A673 (cell line): Measurements from ENCODE around the gene NR4A3. TPM values are rescaled to one million over a fixed set of nuclear protein-coding genes. Genes with fewer than 3 reads are reported as not detected.

Experiments used
- BruUV-seq: library from RNA; stranded (reverse); fragments of 400-500 nt; replicated peaks from 2 replicates; lab custom pipeline; 2021; lab: Mats Ljungman, UMichigan
- CTCF ChIA-PET: fragments of 300-600 bp; sonication (Branson Sonifier 250); formaldehyde crosslinking; loops from one replicate; lab custom pipeline; 2022; ENCODE audit warnings: antibody characterized with exemption; lab: Charles Lee
- POLR2A ChIA-PET: fragments of 300-600 bp; sonication (Branson Sonifier 250); formaldehyde crosslinking; loops from one replicate; lab custom pipeline; 2022; ENCODE audit warnings: antibody characterized with exemption; ENCODE audit not compliant: low non-redundant PET; lab: Charles Lee
- DNase-seq: peaks from one replicate; pipeline ENCODE4 v3.0.0-alpha.2; 2015; ENCODE audit warnings: low spot score
- H3K27ac ChIP-seq: fragments of 200-600 bp; sonication (generic); 2 replicates; pipeline ENCODE4 v1.5.1; 2016; ENCODE audit warnings: mixed run types, low read depth, mild to moderate bottlenecking, mixed read lengths, antibody characterized with exemption, low read length; ENCODE audit not compliant: poor library complexity, severe bottlenecking
- H3K27me3 ChIP-seq: fragments of 200-600 bp; sonication (generic); replicated peaks from 2 replicates; pipeline ENCODE4 v1.6.1; 2017; ENCODE audit warnings: mixed run types, low read depth, mild to moderate bottlenecking, mixed read lengths, antibody characterized with exemption, low read length; ENCODE audit not compliant: insufficient read depth, poor library complexity
- H3K36me3 ChIP-seq: fragments of 200-600 bp; sonication (generic); 2 replicates; pipeline ENCODE4 v1.6.1; 2016; ENCODE audit warnings: mixed run types, mild to moderate bottlenecking, mixed read lengths, antibody characterized with exemption, low read length; ENCODE audit not compliant: insufficient read depth, poor library complexity, severe bottlenecking
- H3K4me1 ChIP-seq: fragments of 200-600 bp; sonication (generic); 2 replicates; pipeline ENCODE4 v1.6.1; 2017; ENCODE audit warnings: mixed run types, mild to moderate bottlenecking, mixed read lengths, antibody characterized with exemption, low read length; ENCODE audit not compliant: insufficient read depth, poor library complexity, severe bottlenecking
- H3K4me3 ChIP-seq: fragments of 200-600 bp; sonication (generic); 2 replicates; pipeline ENCODE4 v1.5.1; 2016; ENCODE audit warnings: low read depth, mixed run types, mild to moderate bottlenecking, mixed read lengths, low read length; ENCODE audit not compliant: poor library complexity, severe bottlenecking
- H3K9me3 ChIP-seq: fragments of 200-600 bp; sonication (generic); 2 replicates; pipeline ENCODE4 v1.6.1; 2016; ENCODE audit warnings: mixed run types, low read depth, mild to moderate bottlenecking, mixed read lengths, antibody characterized with exemption, low read length; ENCODE audit not compliant: poor library complexity, severe bottlenecking
- CTCF ChIP-seq: fragments of 300-800, 200-600 bp; sonication (generic); conservative IDR thresholded peaks from 2 replicates; pipeline ENCODE4 v1.5.1; 2017; ENCODE audit warnings: low read depth, mild to moderate bottlenecking, antibody characterized with exemption, low read length, moderate library complexity, mixed read lengths
- EZH2 ChIP-seq: fragments of 200-600 bp; sonication (generic); IDR thresholded peaks from 2 replicates; pipeline ENCODE4 v1.6.1; 2017; ENCODE audit warnings: borderline replicate concordance, low read depth, mild to moderate bottlenecking, mixed read lengths, antibody characterized with exemption, low read length; ENCODE audit not compliant: poor library complexity, severe bottlenecking
- intact Hi-C: fragments of 100-400 bp; cut with micrococcal nuclease; formaldehyde crosslinking; loops from one replicate; pipeline ENCODE4 v1.10.0; 2022; ENCODE audit not compliant: unreplicated experiment
- total RNA-seq: library from RNA; stranded (reverse); gene quantifications from 2 replicates; pipeline ENCODE4 v1.2.3, GENCODE V29; 2021

The NR4A3 gene
- total RNA-seq, 1 experiment from 2014 or later, result 6.4 TPM

GRCh38 chr9:99889120-99889519, 67.4 kb downstream of the NR4A3 start:
- intact Hi-C loops, result no loop called here
- H3K4me1 ChIP-seq, result no peaks in the 10 kb centered on the region
- no peaks in the 10 kb centered on the region for H3K27me3 ChIP-seq
- no peak overlapping the region for H3K4me3 ChIP-seq
- POLR2A ChIA-PET, result no interaction called here
- DNase-seq, result no peak
- no peak overlapping the region for H3K27ac ChIP-seq
- CTCF ChIA-PET, result no interaction called here
- TF ChIP-seq CTCF (no peak), EZH2 (no peak)
- no TSS peak for BruUV-seq
- H3K9me3 ChIP-seq, result no peaks in the 10 kb centered on the region
- no peaks in the 10 kb centered on the region for H3K36me3 ChIP-seq

GRCh38 chr9:99894826-99895225, 73.1 kb downstream of the NR4A3 start:
- Histone ChIP-seq H3K4me1 (no peaks in the 10 kb centered on the region), H3K27me3 (no peaks in the 10 kb centered on the region), H3K27ac (no peak overlapping the region), H3K4me3 (no peak overlapping the region), H3K36me3 (no peaks in the 10 kb centered on the region), H3K9me3 (no peaks in the 10 kb centered on the region)
- POLR2A ChIA-PET, result no interaction called here
- intact Hi-C loops, result no loop called here
- TF ChIP-seq CTCF, result no peak
- TF ChIP-seq EZH2, result no peak
- no peak for DNase-seq
- BruUV-seq, result no TSS peak
- CTCF ChIA-PET, result no interaction called here

GRCh38 chr9:99895510-99895909, 73.8 kb downstream of the NR4A3 start:
- TF ChIP-seq EZH2 (no peak), CTCF (no peak)
- intact Hi-C loops, result no loop called here
- Histone ChIP-seq H3K4me3 (no peak overlapping the region), H3K27ac (no peak overlapping the region), H3K36me3 (no peaks in the 10 kb centered on the region), H3K27me3 (no peaks in the 10 kb centered on the region), H3K9me3 (no peaks in the 10 kb centered on the region), H3K4me1 (no peaks in the 10 kb centered on the region)
- CTCF ChIA-PET, result no interaction called here
- BruUV-seq, result no TSS peak
- POLR2A ChIA-PET, result no interaction called here
- no peak for DNase-seq
